ENCODE measurements around the gene LDLRAD1. TPM values are rescaled to one million over a fixed set of nuclear protein-coding genes. Genes with fewer than 3 reads are reported as not detected.

LDLRAD1 gene
- total and polyA plus RNA-seq, 2 donors (not counting 3 experiments of a cell fraction or from before 2014, with no cell fraction given) = not detected

- Histone ChIP-seq H3K4me3 (replicated peaks in 1 of 3; ENCODE audit: insufficient read depth in 1 of 3, low read depth in 1 of 3, low read length in 3 of 3) (peak overlapping the region; percentile 47 to 80 (median 60)), H3K4me2 (ENCODE audit: insufficient read depth, low read length) (peak overlapping the region; percentile 85), H3K36me3 (ENCODE audit: control insufficient read depth in 2 of 2, extremely low read depth in 1 of 2, insufficient read depth in 2 of 2, low read length in 2 of 2) (no peaks in the 10 kb centered on the region), H3K79me2 (ENCODE audit: control insufficient read depth, insufficient read depth, low read length) (peaks cover 21% of the 10 kb centered on the region), H3K9me3 (replicated peaks; ENCODE audit: control insufficient read depth, insufficient read depth, low read length) (no peaks in the 10 kb centered on the region), H3K9ac (replicated peaks; ENCODE audit: extremely low read depth, insufficient read depth, low read length) (peak overlapping the region; percentile 77), H4K20me1 (replicated peaks; ENCODE audit: control insufficient read depth, extremely low read depth, insufficient read depth, low read length) (no peaks in the 10 kb centered on the region), H3K27ac (ENCODE audit: insufficient read depth, low read depth, low read length) (peak overlapping the region; percentile 64), H3K4me1 (ENCODE audit: control insufficient read depth, extremely low read depth, insufficient read depth, low read length) (peaks cover 10% of the 10 kb centered on the region), H3K27me3 (ENCODE audit: control insufficient read depth in 2 of 2, insufficient read depth in 2 of 2, low read length in 2 of 2) (no peaks in the 10 kb centered on the region), H3K9me1 (replicated peaks; ENCODE audit: control insufficient read depth, extremely low read depth, insufficient read depth, low read length) (no peaks in the 10 kb centered on the region), H2AFZ (ENCODE audit: low read depth, low read length) (peak overlapping the region; percentile 69)
- CTCF ChIA-PET = interaction anchor here (1.4 kb wide), 2 partner anchors 193 to 435 kb away, joined by 3 to 6 read pairs; no protein-coding TSS in a partner anchor
- DNase-seq (ENCODE audit: low read depth, low spot score) (peak; percentile 12), FAIRE-seq (no peak)
- TF ChIP-seq CTCF (IDR thresholded peaks at IDR 0.05; ENCODE audit: extremely low read depth in 1 of 2, insufficient read depth in 1 of 2, low read depth in 1 of 2, low read length in 2 of 2) = no peak
- TF ChIP-seq GATA2 (IDR thresholded peaks at IDR 0.05; ENCODE audit: insufficient read depth, insufficient read length, low read depth, low read length) = no peak
- TF ChIP-seq FOS (IDR thresholded peaks at IDR 0.05; ENCODE audit: borderline replicate concordance, insufficient read depth, low read length) = no peak
- no peak for TF ChIP-seq MYC (IDR thresholded peaks at IDR 0.05; ENCODE audit: low read depth, low read length)
- TF ChIP-seq JUN (IDR thresholded peaks at IDR 0.05; ENCODE audit: borderline replicate concordance, insufficient read depth, insufficient read length, low read depth) = no peak
- TF ChIP-seq POLR2AphosphoS5 (IDR thresholded peaks at IDR 0.05; ENCODE audit: insufficient read depth, low read depth, low read length) = no peak
- no peak for TF ChIP-seq POLR2A (IDR thresholded peaks at IDR 0.05; ENCODE audit: low read depth, low read length)
- TF ChIP-seq MAX (IDR thresholded peaks at IDR 0.05; ENCODE audit: insufficient read depth, insufficient read length) = no peak
- TF ChIP-seq EZH2 (IDR thresholded peaks at IDR 0.05; ENCODE audit: borderline replicate concordance, low read depth, low read length, severe bottlenecking) = no peak
- POLR2A ChIA-PET = no interaction called here
- dilution Hi-C loops (cut with MboI; ENCODE audit: extremely low pct_ligation_motif_present, low sequenced_read_pairs) = no loop called here
- intact Hi-C loops (cut with micrococcal nuclease) = loop anchor here (1.0 to 5.0 kb wide), 6 partner anchors 108 to 661 kb away; partner anchors contain the start of genes CYB5RL, LRRC42, MRPL37 and NDC1
- BruUV-seq (replicated peaks) = TSS peak; percentile 76
Measured at GRCh38 chr1:54053745-54054437, 35.9 kb upstream of the LDLRAD1 start.

Measured in endothelial cell of umbilical vein (primary cell).